RWPE2 (cell line): ENCODE measurements around the gene CNKSR1.
A peak's percentile ranks its signal among the peaks of the same experiment; 100 is the strongest.

Source experiments
- ATAC-seq: fragments of 200-7000 bp; cut with Tn5 transposase; 3 replicates; pipeline ENCODE4 v1.9.1; 2021; ENCODE audit warnings: low read depth
- DNase-seq: peaks from one replicate; pipeline ENCODE4 v3.0.0-alpha.2; 2020; ENCODE audit warnings: low spot score
- H3K27ac ChIP-seq: fragments of 450-650 bp; 2 replicates; pipeline ENCODE4 v1.5.1; 2017; ENCODE audit warnings: mild to moderate bottlenecking; ENCODE audit not compliant: poor library complexity, severe bottlenecking
- H3K27me3 ChIP-seq: fragments of 250-450 bp; sonication (Bioruptor Pico); 2 replicates; pipeline ENCODE4 v1.5.1; 2021; ENCODE audit warnings: mild to moderate bottlenecking, moderate library complexity; ENCODE audit not compliant: insufficient read depth, poor library complexity, severe bottlenecking
- H3K36me3 ChIP-seq: fragments of 250-450 bp; sonication (Bioruptor Pico); 2 replicates; pipeline ENCODE4 v1.5.1; 2020; ENCODE audit warnings: low read depth, mild to moderate bottlenecking, moderate library complexity
- H3K4me1 ChIP-seq: fragments of 250-450 bp; sonication (Bioruptor Pico); 2 replicates; pipeline ENCODE4 v1.5.1; 2021; ENCODE audit warnings: mild to moderate bottlenecking, moderate library complexity; ENCODE audit not compliant: insufficient read depth, poor library complexity, severe bottlenecking
- H3K4me3 ChIP-seq: fragments of 250-450 bp; sonication (Bioruptor Pico); 2 replicates; pipeline ENCODE4 v1.5.1; 2021; ENCODE audit warnings: mild to moderate bottlenecking, moderate library complexity; ENCODE audit not compliant: severe bottlenecking
- H3K9me3 ChIP-seq: fragments of 250-450 bp; sonication (Bioruptor Pico); 2 replicates; pipeline ENCODE4 v1.5.1; 2021; ENCODE audit warnings: mild to moderate bottlenecking, moderate library complexity; ENCODE audit not compliant: severe bottlenecking
- TF ChIP-seq, protein P1 (sequence below): fragments of 450-650 bp; IDR thresholded peaks from one replicate; pipeline ENCODE4 v1.5.1; 2017; ENCODE audit warnings: mild to moderate bottlenecking, moderate library complexity; ENCODE audit not compliant: poor library complexity, severe bottlenecking

The CNKSR1 gene

GRCh38 chr1:26169198-26169554 lies 8.1 kb upstream of the CNKSR1 start:
- no peak overlapping the region for H3K27ac ChIP-seq
- no peaks in the 10 kb centered on the region for H3K4me1 ChIP-seq
- TF ChIP-seq, protein P1, sequence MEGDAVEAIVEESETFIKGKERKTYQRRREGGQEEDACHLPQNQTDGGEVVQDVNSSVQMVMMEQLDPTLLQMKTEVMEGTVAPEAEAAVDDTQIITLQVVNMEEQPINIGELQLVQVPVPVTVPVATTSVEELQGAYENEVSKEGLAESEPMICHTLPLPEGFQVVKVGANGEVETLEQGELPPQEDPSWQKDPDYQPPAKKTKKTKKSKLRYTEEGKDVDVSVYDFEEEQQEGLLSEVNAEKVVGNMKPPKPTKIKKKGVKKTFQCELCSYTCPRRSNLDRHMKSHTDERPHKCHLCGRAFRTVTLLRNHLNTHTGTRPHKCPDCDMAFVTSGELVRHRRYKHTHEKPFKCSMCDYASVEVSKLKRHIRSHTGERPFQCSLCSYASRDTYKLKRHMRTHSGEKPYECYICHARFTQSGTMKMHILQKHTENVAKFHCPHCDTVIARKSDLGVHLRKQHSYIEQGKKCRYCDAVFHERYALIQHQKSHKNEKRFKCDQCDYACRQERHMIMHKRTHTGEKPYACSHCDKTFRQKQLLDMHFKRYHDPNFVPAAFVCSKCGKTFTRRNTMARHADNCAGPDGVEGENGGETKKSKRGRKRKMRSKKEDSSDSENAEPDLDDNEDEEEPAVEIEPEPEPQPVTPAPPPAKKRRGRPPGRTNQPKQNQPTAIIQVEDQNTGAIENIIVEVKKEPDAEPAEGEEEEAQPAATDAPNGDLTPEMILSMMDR = no peak
- peak overlapping the region; percentile 72 for H3K4me3 ChIP-seq
- H3K36me3 ChIP-seq = no peaks in the 10 kb centered on the region
- no peaks in the 10 kb centered on the region for H3K27me3 ChIP-seq
- DNase-seq (no peak), ATAC-seq (no peak)
- H3K9me3 ChIP-seq = no peaks in the 10 kb centered on the region

- Histone ChIP-seq H3K36me3 (no peaks in the 10 kb centered on the region), H3K27me3 (no peaks in the 10 kb centered on the region), H3K4me1 (no peaks in the 10 kb centered on the region), H3K4me3 (peak within 1 kb of the TSS; percentile 72), H3K9me3 (no peaks in the 10 kb centered on the region), H3K27ac (peak within 1 kb of the TSS; percentile 8)
- ATAC-seq = peak; percentile 88
- peak; percentile 89 for DNase-seq
- TF ChIP-seq, protein P1 = peak; percentile 95
Observed at GRCh38 chr1:26169669-26170471, 7.4 kb upstream of the CNKSR1 start, which contains the start of gene ZNF593. ZNF593 (plus strand) TSS chr1:26169908; CDS start chr1:26169984, 76 bp downstream.

- no peaks in the 10 kb centered on the region for H3K9me3 ChIP-seq
- H3K4me1 ChIP-seq = no peaks in the 10 kb centered on the region
- DNase-seq (no peak), ATAC-seq (0 out of 3 replicates have a peak, but pooled peaks have one; percentile 2)
- H3K4me3 ChIP-seq = peak overlapping the region; percentile 72
- no peaks in the 10 kb centered on the region for H3K27me3 ChIP-seq
- TF ChIP-seq, protein P1 = no peak
- peak overlapping the region; percentile 8 for H3K27ac ChIP-seq
- no peaks in the 10 kb centered on the region for H3K36me3 ChIP-seq
Observed at GRCh38 chr1:26170472-26170821, 6.8 kb upstream of the CNKSR1 start.

GRCh38 chr1:26171084-26172072 lies 5.9 kb upstream of the CNKSR1 start, which contains the start of gene ZNF593OS:
ZNF593OS (minus strand) TSS chr1:26171832; CDS start chr1:26171661, 171 bp downstream.
- ATAC-seq (no peak), DNase-seq (no peak)
- H3K4me3 ChIP-seq = peak within 1 kb of the TSS; percentile 72
- no peaks in the 10 kb centered on the region for H3K36me3 ChIP-seq
- H3K4me1 ChIP-seq = no peaks in the 10 kb centered on the region
- no peak within 1 kb of the TSS for H3K27ac ChIP-seq
- no peaks in the 10 kb centered on the region for H3K27me3 ChIP-seq
- TF ChIP-seq, protein P1 = no peak
- no peaks in the 10 kb centered on the region for H3K9me3 ChIP-seq
